ENCODE results near the gene AGPAT2.

- TF ChIP-seq, protein P1, sequence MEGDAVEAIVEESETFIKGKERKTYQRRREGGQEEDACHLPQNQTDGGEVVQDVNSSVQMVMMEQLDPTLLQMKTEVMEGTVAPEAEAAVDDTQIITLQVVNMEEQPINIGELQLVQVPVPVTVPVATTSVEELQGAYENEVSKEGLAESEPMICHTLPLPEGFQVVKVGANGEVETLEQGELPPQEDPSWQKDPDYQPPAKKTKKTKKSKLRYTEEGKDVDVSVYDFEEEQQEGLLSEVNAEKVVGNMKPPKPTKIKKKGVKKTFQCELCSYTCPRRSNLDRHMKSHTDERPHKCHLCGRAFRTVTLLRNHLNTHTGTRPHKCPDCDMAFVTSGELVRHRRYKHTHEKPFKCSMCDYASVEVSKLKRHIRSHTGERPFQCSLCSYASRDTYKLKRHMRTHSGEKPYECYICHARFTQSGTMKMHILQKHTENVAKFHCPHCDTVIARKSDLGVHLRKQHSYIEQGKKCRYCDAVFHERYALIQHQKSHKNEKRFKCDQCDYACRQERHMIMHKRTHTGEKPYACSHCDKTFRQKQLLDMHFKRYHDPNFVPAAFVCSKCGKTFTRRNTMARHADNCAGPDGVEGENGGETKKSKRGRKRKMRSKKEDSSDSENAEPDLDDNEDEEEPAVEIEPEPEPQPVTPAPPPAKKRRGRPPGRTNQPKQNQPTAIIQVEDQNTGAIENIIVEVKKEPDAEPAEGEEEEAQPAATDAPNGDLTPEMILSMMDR (IDR thresholded peaks at IDR 0.05), result no peak
- TF ChIP-seq ZFX (IDR thresholded peaks at IDR 0.05; ENCODE audit: borderline replicate concordance), result no peak
Observed at GRCh38 chr9:136673975-136674785, 13.1 kb downstream of the AGPAT2 start.

Measured in 22Rv1 (cell line).